OCI-LY7 (cell line): ENCODE data around the gene OPTC.

Experiments
- CTCF ChIP-seq: fragments of 200-600 bp; sonication (generic); conservative IDR thresholded peaks from 2 replicates; pipeline ENCODE4 v1.5.1; 2014; ENCODE audit warnings: mild to moderate bottlenecking, antibody characterized with exemption, low read length, moderate library complexity, mixed read lengths
- EZH2phosphoT487 ChIP-seq: fragments of 200-600 bp; sonication (generic); IDR thresholded peaks from 2 replicates; pipeline ENCODE4 v1.6.1; 2018; ENCODE audit warnings: low read depth, borderline replicate concordance, mild to moderate bottlenecking, mixed run types, antibody characterized with exemption, low read length, moderate library complexity, mixed read lengths

GRCh38 chr1:203455706-203456105 is 38.2 kb upstream of the OPTC start:
- TF ChIP-seq CTCF (no peak), EZH2phosphoT487 (no peak)
